Right lobe of liver (tissue), 6 donors: ENCODE results near the gene MN1. TPM values are rescaled to one million over a fixed set of nuclear protein-coding genes. Genes with fewer than 3 reads are reported as not detected.

Source experiments
- ATAC-seq, 4 donors: fragments of 200-7000 bp; cut with Tn5 transposase; one replicate each; pipeline ENCODE4 v1.9.1; 2020; ENCODE audit warnings: mild to moderate bottlenecking in 4 of 4, moderate library complexity in 4 of 4
- DNase-seq, 3 donors: peaks; one replicate each; pipeline ENCODE4 v3.0.0-alpha.2; 2020
- H3K27ac ChIP-seq, 3 donors: fragments of 200-600 bp; one replicate each; pipeline ENCODE4 v1.8.0; 2022
- H3K27me3 ChIP-seq, 2 donors: fragments of 200-600 bp; one replicate each; pipeline ENCODE4 v1.8.0; 2022
- H3K36me3 ChIP-seq, 4 donors: fragments of 200-600 bp; sonication (generic) in 1 of 4; one replicate each; pipeline versions ENCODE4 v1.5.1 to v1.8.0; 2017 to 2022; ENCODE audit warnings: control low read depth in 1 of 4
- H3K4me1 ChIP-seq, 4 donors: fragments of 200-600 bp; sonication (generic) in 1 of 4; one replicate each; pipeline versions ENCODE4 v1.5.1 to v1.8.0; 2017 to 2022; ENCODE audit warnings: control low read depth in 1 of 4
- H3K4me3 ChIP-seq, 3 donors: fragments of 200-600 bp; one replicate each; pipeline ENCODE4 v1.8.0; 2022
- H3K9me3 ChIP-seq, 4 donors: fragments of 200-600 bp; sonication (generic) in 1 of 4; one replicate each; pipeline versions ENCODE4 v1.5.1 to v1.8.0; 2017 to 2022; ENCODE audit warnings: control low read depth in 1 of 4
- CTCF ChIP-seq, 4 donors: fragments of 200-600 bp in 3 of 4; fragments of 450-650 bp in 1 of 4; IDR thresholded peaks; one replicate each; pipeline versions ENCODE4 v1.5.1 to v1.8.0; 2016 to 2022; ENCODE audit warnings: antibody characterized with exemption in 4 of 4, mild to moderate bottlenecking in 2 of 4
- POLR2A ChIP-seq: fragments of 450-650 bp; IDR thresholded peaks from one replicate; pipeline ENCODE4 v1.6.1; 2017; ENCODE audit warnings: antibody characterized with exemption, mild to moderate bottlenecking
- WGBS: methylation state at CpG from one replicate; pipeline ENCODE4 v1.1.6; 2018; ENCODE audit warnings: low coverage, low lambda C conversion rate; ENCODE audit not compliant: insufficient coverage; ENCODE audit errors: missing lambda C conversion rate; 5-methylcytosine and 5-hydroxymethylcytosine counted together
- intact Hi-C, 2 donors: fragments of 100-400 bp; cut with DNase I; formaldehyde crosslinking; loops; one replicate each; pipeline versions ENCODE4 v1.11.2 to v1.14.1; 2022
- total RNA-seq, 6 experiments: library from RNA; depleted of rRNA in 2 of 6; stranded (reverse); fragments of >200 nt in 2 of 6; fragmentation: NEBNext Ultra II Directional in 3 of 6; extraction: Animal tissue kit (Norgen Biotek cat#: 25700) in 3 of 6; gene quantifications; one replicate each; pipeline versions ENCODE4 v1.1.0 to v1.2.4, GENCODE V29; 2016 to 2023
- donor health status: DM: no; HTN: yes; CAD: no.
- donor health status: DM: no; HTN: no; CAD: no.
- donor health status: DM: no; HTN: no; CAD: no.
- donor health status: DM: no; HTN: yes; CAD: no.
- donor health status: DM: no; HTN: yes; CAD: no.

The MN1 gene
- total RNA-seq, 6 experiments from 2014 or later: 0.10 to 0.77 (median 0.46) TPM

GRCh38 chr22:27730641-27731433 is 70.7 kb downstream of the MN1 start:
- Histone ChIP-seq H3K27ac (no peak overlapping the region), H3K36me3 (no peaks in the 10 kb centered on the region), H3K4me3 (no peak overlapping the region), H3K27me3 (no peaks in the 10 kb centered on the region), H3K4me1 (no peaks in the 10 kb centered on the region), H3K9me3 (no peaks in the 10 kb centered on the region)
- intact Hi-C loops: no loop called here
- ATAC-seq (no peak), DNase-seq (no peak)
- TF ChIP-seq POLR2A (no peak), CTCF (IDR thresholded peaks at IDR 0.05) (no peak)
- WGBS: 73% methylated on average over 5 of the region's 9 CpGs

- 66% methylated on average over 4 of the region's 4 CpGs for WGBS
- Histone ChIP-seq H3K27me3 (no peaks in the 10 kb centered on the region), H3K4me3 (no peak overlapping the region), H3K4me1 (no peaks in the 10 kb centered on the region), H3K36me3 (no peaks in the 10 kb centered on the region), H3K9me3 (no peaks in the 10 kb centered on the region), H3K27ac (no peak overlapping the region)
- no peak for ATAC-seq
- TF ChIP-seq CTCF (IDR thresholded peaks at IDR 0.05): no peak
- TF ChIP-seq POLR2A: no peak
- no peak for DNase-seq
- intact Hi-C loops: no loop called here
These were observed 72.3 kb downstream of the MN1 start for GRCh38 chr22:27729246-27729645.

GRCh38 chr22:27727673-27728451 is 73.7 kb downstream of the MN1 start:
- ATAC-seq: no peak
- Histone ChIP-seq H3K4me3 (no peak overlapping the region), H3K9me3 (no peaks in the 10 kb centered on the region), H3K27me3 (no peaks in the 10 kb centered on the region), H3K36me3 (no peaks in the 10 kb centered on the region), H3K27ac (no peak overlapping the region), H3K4me1 (no peaks in the 10 kb centered on the region)
- TF ChIP-seq CTCF (IDR thresholded peaks at IDR 0.05) (no peak), POLR2A (no peak)
- no peak for DNase-seq
- intact Hi-C loops: no loop called here
- WGBS: 75% methylated on average over 3 of the region's 4 CpGs

GRCh38 chr22:27726686-27727449 is 74.7 kb downstream of the MN1 start:
- no peaks in the 10 kb centered on the region for H3K4me1 ChIP-seq
- peak; percentile 12 to 60 (median 48) for ATAC-seq
- 41% methylated on average over 10 of the region's 13 CpGs for WGBS
- H3K4me3 ChIP-seq: no peak overlapping the region
- DNase-seq: no peak
- TF ChIP-seq CTCF (IDR thresholded peaks at IDR 0.05) (no peak), POLR2A (no peak)
- intact Hi-C loops: no loop called here
- H3K36me3 ChIP-seq: no peaks in the 10 kb centered on the region
- no peak overlapping the region for H3K27ac ChIP-seq
- H3K27me3 ChIP-seq: no peaks in the 10 kb centered on the region
- no peaks in the 10 kb centered on the region for H3K9me3 ChIP-seq
